K562 (cell line): Measurements from ENCODE around the gene PRPF6. TPM values are rescaled to one million over a fixed set of nuclear protein-coding genes. Genes with fewer than 3 reads are reported as not detected.

Experiments
- ATF7 ChIP-seq: fragments of 450-650 bp; IDR thresholded peaks from 2 replicates; pipeline ENCODE4 v1.7.1; 2014; ENCODE audit warnings: mild to moderate bottlenecking, moderate library complexity
- BCL6 ChIP-seq: fragments of 250-450 bp; sonication (Bioruptor Pico); IDR thresholded peaks from 2 replicates; pipeline ENCODE4 v1.4.0; 2020
- CBFA2T3 ChIP-seq: fragments of 450-650 bp; IDR thresholded peaks from 2 replicates; pipeline ENCODE4 v1.6.1; 2017
- EHMT2 ChIP-seq: fragments of 450-650 bp; IDR thresholded peaks from 2 replicates; pipeline ENCODE4 v1.6.1; 2018; ENCODE audit warnings: antibody characterized with exemption
- ESRRA ChIP-seq: fragments of 450-650 bp; IDR thresholded peaks from 2 replicates; pipeline ENCODE4 v1.6.1; 2014; ENCODE audit warnings: low read depth, mild to moderate bottlenecking, moderate library complexity, borderline replicate concordance
- HLTF ChIP-seq: fragments of 450-650 bp; IDR thresholded peaks from 2 replicates; pipeline ENCODE4 v1.6.1; 2016
- HMG20A ChIP-seq: fragments of 450-650 bp; formaldehyde crosslinking; conservative IDR thresholded peaks from 2 replicates; pipeline ENCODE4 v1.4.0; 2020; ENCODE audit warnings: mild to moderate bottlenecking, mixed read lengths
- HMGN3 ChIP-seq: IDR thresholded peaks from 2 replicates; pipeline ENCODE4 v1.6.1; 2011; ENCODE audit warnings: borderline replicate concordance, low read depth, mild to moderate bottlenecking, mixed read lengths, low read length; ENCODE audit not compliant: insufficient read length; ENCODE audit errors: extremely low read depth
- NCOA1 ChIP-seq: fragments of 450-650 bp; IDR thresholded peaks from 2 replicates; pipeline ENCODE4 v1.6.1; 2016; ENCODE audit warnings: low read depth
- PATZ1 ChIP-seq: fragments of 250-450 bp; sonication (Bioruptor Pico); IDR thresholded peaks from 2 replicates; pipeline ENCODE4 v1.5.0; 2020; ENCODE audit warnings: mild to moderate bottlenecking, borderline replicate concordance
- POLR2AphosphoS2 ChIP-seq: IDR thresholded peaks from 2 replicates; pipeline ENCODE4 v1.6.1; 2012; ENCODE audit warnings: low read length, improper control_type of control experiment
- PTRF ChIP-seq: fragments of 450-650 bp; IDR thresholded peaks from 2 replicates; pipeline ENCODE4 v1.6.1; 2016; ENCODE audit warnings: mild to moderate bottlenecking, missing genetic modification characterization, missing compliant biosample characterization
- SAFB ChIP-seq: fragments of 200-400 bp; formaldehyde crosslinking; IDR thresholded peaks from 2 replicates; pipeline ENCODE4 v1.6.1; 2017; ENCODE audit warnings: low read depth, low read length, borderline replicate concordance
- SNIP1 ChIP-seq: fragments of 450-650 bp; IDR thresholded peaks from 2 replicates; pipeline ENCODE4 v1.7.1; 2017; ENCODE audit warnings: low read depth, mild to moderate bottlenecking
- TAF9B ChIP-seq: fragments of 450-650 bp; IDR thresholded peaks from 2 replicates; pipeline ENCODE4 v1.6.1; 2018; ENCODE audit warnings: mild to moderate bottlenecking; ENCODE audit not compliant: partially characterized antibody
- TARDBP ChIP-seq: fragments of 450-650 bp; IDR thresholded peaks from 2 replicates; pipeline ENCODE4 v1.6.1; 2016
- ZBTB26 ChIP-seq: fragments of 450-650 bp; formaldehyde crosslinking; IDR thresholded peaks from 2 replicates; pipeline ENCODE4 v1.4.0; 2022; ENCODE audit warnings: missing genetic modification characterization
- ZC3H11A ChIP-seq: IDR thresholded peaks from 2 replicates; pipeline ENCODE4 v1.6.1; 2012; ENCODE audit warnings: low read depth, low read length, improper control_type of control experiment
- ZHX1 ChIP-seq: fragments of 150-350 bp; conservative IDR thresholded peaks from 2 replicates; pipeline ENCODE4 v1.6.1; 2014; ENCODE audit warnings: low read length
- ZNF146 ChIP-seq: IDR thresholded peaks from one replicate; pipeline ENCODE4 v1.6.1; 2018; ENCODE audit warnings: missing compliant biosample characterization; ENCODE audit not compliant: unreplicated experiment
- ZNF212 ChIP-seq: fragments of 450-650 bp; formaldehyde crosslinking; IDR thresholded peaks from 2 replicates; pipeline ENCODE4 v1.4.0; 2020; ENCODE audit warnings: mild to moderate bottlenecking
- ZNF507 ChIP-seq: conservative IDR thresholded peaks from 2 replicates; pipeline ENCODE4 v1.6.1; 2017; ENCODE audit warnings: missing genetic modification characterization, missing compliant biosample characterization
- ZNF696 ChIP-seq: fragments of 250-450 bp; sonication (Bioruptor Pico); conservative IDR thresholded peaks from 2 replicates; pipeline ENCODE4 v1.4.0; 2020; ENCODE audit warnings: mild to moderate bottlenecking, moderate library complexity
- polyA plus RNA-seq, 8 experiments: library from polyadenylated mRNA; depleted of rRNA in 4 of 8; stranded (reverse) in 5 of 8; unstranded in 3 of 8; fragments of >200 nt; fragmentation: Nextera tagmentation in 2 of 8; fragmentation: Illumina TruSeq in 1 of 8; extraction: Ambion mirVana in 2 of 8; extraction: Trizol in 1 of 8; gene quantifications; 2 replicates each; pipeline versions ENCODE4 v1.2.1 to v1.2.3, GENCODE V29; 2011 to 2014; ENCODE audit warnings: inconsistent platforms in 1 of 8, missing spikeins in 1 of 8
- total RNA-seq, 7 experiments: library from RNA; depleted of rRNA in 6 of 7; stranded (reverse); fragments of >200 nt in 6 of 7; fragmentation: Illumina TruSeq in 2 of 7; extraction: Trizol in 2 of 7; gene quantifications; 2 replicates each; pipeline versions ENCODE4 v1.2.1 to v1.2.3, GENCODE V29; 2011 to 2021; ENCODE audit warnings: low replicate concordance in 1 of 7

PRPF6 gene
- total and polyA plus RNA-seq, 9 of the 15 experiments (the other 6 are each of a cell fraction or from before 2014, with no cell fraction given), result 4.2 to 83.2 (median 59.9) TPM

GRCh38 chr20:64049060-64049877 lies 68.3 kb downstream of the PRPF6 start, which contains the start of gene SOX18 (continued):
- TF ChIP-seq ZBTB26 (CRISPR knock-in tag), result no peak
- TF ChIP-seq HLTF, result no peak
- no peak for TF ChIP-seq PTRF (tag)
- no peak for TF ChIP-seq ZNF507 (tag)
- no peak for TF ChIP-seq TAF9B
- no peak for TF ChIP-seq EHMT2
- TF ChIP-seq CBFA2T3, result no peak
- no peak for TF ChIP-seq HMGN3
- no peak for TF ChIP-seq SNIP1
- TF ChIP-seq TARDBP, result no peak
- TF ChIP-seq ZNF146 (CRISPR knock-in tag), result no peak
- no peak for TF ChIP-seq ZNF696 (CRISPR knock-in tag)
- no peak for TF ChIP-seq POLR2AphosphoS2
- no peak for TF ChIP-seq BCL6 (CRISPR knock-in tag)
- 0 out of 2 replicates have a peak, but pooled peaks have one; percentile 55 for TF ChIP-seq SAFB
- TF ChIP-seq ZNF212, result no peak
- no peak for TF ChIP-seq ZC3H11A
- no peak for TF ChIP-seq NCOA1
- TF ChIP-seq PATZ1, result no peak
- no peak for TF ChIP-seq ZHX1
- no peak for TF ChIP-seq HMG20A (CRISPR knock-in tag)
- no peak for TF ChIP-seq ATF7
- TF ChIP-seq ESRRA, result no peak
